Activated naive CD8-positive, alpha-beta T cell treated with anti-CD3 and anti-CD28 coated beads, Interleukin-2, amount 50 U/mL, for 24 hours (primary cell): ENCODE data around the gene APOL3.
"Not testable (repeated sequence)": the region's sequence is repeated elsewhere in the genome, so short reads cannot be mapped to it uniquely, and the experiment has no call there.

Source experiments
- ATAC-seq: fragments of 150-1000 bp; cut with Tn5 transposase; one replicate; pipeline ENCODE4 v1.10.0; 2021
- DNase-seq: peaks from one replicate; pipeline ENCODE4 v3.0.0; 2021
- H3K27ac Mint-ChIP-seq: one replicate; pipeline ENCODE4 v1.8.0; 2021; ENCODE audit warnings: mild to moderate bottlenecking, mixed read lengths
- H3K27me3 Mint-ChIP-seq: one replicate; pipeline ENCODE4 v1.8.0; 2021; ENCODE audit warnings: mixed read lengths
- H3K36me3 Mint-ChIP-seq: one replicate; pipeline ENCODE4 v1.8.0; 2021; ENCODE audit warnings: low read depth, mixed read lengths
- H3K4me1 Mint-ChIP-seq: one replicate; pipeline ENCODE4 v1.8.0; 2021; ENCODE audit warnings: mixed read lengths
- H3K4me3 Mint-ChIP-seq: one replicate; pipeline ENCODE4 v1.8.0; 2021; ENCODE audit warnings: mild to moderate bottlenecking, moderate library complexity, mixed read lengths
- H3K9me3 Mint-ChIP-seq: one replicate; pipeline ENCODE4 v1.8.0; 2021; ENCODE audit warnings: mixed read lengths

APOL3 gene

DNA sequence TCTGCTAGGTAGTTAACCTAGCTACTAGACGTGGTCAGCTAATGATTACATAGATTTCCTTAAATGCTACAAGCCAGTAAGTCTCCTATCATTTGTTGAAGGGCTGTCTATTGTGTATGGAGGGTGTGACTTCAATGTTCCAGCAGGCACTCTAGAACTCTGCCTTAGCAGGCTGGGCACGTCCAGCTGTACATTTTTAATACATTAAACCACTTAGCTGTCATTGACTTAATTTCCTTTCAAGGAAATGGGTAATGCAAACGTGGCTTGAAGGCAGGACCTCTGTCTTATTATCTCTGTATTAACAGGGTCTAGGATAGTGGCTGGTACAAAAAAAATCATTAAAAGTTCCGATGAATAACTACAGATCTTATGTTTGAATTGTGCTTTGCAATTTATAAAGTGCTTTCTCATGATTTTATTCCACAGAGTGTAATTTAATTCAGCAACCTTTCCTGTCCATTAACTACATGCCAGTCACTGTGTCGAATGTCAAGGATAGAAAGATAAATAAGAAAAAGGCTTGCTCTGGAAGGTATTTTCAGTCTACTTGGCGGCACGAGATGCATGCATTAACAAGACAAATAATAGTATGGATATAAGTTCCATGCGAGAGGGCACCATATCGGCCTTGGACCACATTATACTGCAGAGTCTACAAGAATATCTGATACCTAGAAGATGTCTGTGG is 60.3 kb downstream of the APOL3 start:
- H3K36me3 Mint-ChIP-seq: no peaks in the 10 kb centered on the region
- ATAC-seq (no peak), DNase-seq (no peak)
- no peak overlapping the region for H3K27ac Mint-ChIP-seq
- H3K4me1 Mint-ChIP-seq: no peaks in the 10 kb centered on the region
- no peaks in the 10 kb centered on the region for H3K9me3 Mint-ChIP-seq
- peaks cover 2% of the 10 kb centered on the region for H3K27me3 Mint-ChIP-seq
- no peak overlapping the region for H3K4me3 Mint-ChIP-seq

DNA sequence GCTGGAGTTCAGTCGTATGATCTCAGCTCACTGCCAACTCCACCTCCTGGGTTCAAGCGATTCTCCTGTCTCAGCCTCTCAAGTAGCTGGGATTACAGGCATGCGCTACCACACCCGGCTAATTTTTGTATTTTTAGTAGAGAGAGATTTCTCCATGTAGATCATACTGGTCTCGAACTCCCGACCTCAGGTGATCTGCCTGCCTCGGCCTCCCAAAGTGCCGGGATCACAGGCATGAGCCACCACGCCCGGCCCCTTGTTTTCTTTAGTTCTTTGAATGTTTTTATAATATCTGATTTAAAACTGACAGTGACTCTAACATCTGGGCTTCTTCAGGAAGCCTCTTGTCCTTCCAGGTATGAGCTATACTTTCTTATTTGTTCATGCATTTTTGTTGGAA is 61.0 kb downstream of the APOL3 start:
- DNase-seq, H3K36me3 Mint-ChIP-seq, H3K27ac Mint-ChIP-seq, H3K27me3 Mint-ChIP-seq, H3K4me1 Mint-ChIP-seq, H3K9me3 Mint-ChIP-seq, H3K4me3 Mint-ChIP-seq, ATAC-seq: not testable (repeated sequence)

DNA sequence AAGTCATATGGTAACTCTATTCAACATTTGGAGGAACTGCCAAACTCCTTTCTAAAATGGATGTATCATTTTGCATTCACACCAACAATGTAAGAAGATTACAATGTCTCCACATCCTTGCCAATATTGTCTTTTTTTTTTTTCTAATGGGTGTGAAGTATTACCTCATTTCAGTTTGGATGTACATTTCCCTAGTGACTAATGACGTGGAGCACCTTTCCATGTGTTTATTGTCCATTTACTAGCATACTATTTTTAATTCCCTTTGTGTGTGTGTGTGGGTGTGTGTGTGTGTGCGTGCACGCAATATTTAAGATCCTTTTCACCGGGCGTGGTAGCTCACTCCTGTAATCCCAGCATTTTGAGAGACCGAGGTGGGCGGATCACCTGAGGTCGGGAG is 62.7 kb downstream of the APOL3 start:
- no peak overlapping the region for H3K27ac Mint-ChIP-seq
- DNase-seq (no peak), ATAC-seq (no peak)
- peaks cover 2% of the 10 kb centered on the region for H3K27me3 Mint-ChIP-seq
- H3K36me3 Mint-ChIP-seq: no peaks in the 10 kb centered on the region
- H3K9me3 Mint-ChIP-seq: no peaks in the 10 kb centered on the region
- no peak overlapping the region for H3K4me3 Mint-ChIP-seq
- H3K4me1 Mint-ChIP-seq: no peaks in the 10 kb centered on the region

DNA sequence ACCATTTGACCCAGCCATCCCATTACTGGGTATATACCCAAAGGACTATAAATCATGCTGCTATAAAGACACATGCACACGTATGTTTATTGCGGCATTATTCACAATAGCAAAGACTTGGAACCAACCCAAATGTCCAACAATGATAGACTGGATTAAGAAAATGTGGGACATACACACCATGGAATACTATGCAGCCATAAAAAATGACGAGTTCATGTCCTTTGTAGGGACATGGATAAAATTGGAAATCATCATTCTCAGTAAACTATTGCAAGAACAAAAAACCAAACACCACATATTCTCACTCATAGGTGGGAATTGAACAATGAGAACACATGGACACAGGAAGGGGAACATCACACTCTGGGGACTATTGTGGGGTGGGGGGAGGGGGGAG is 69.8 kb downstream of the APOL3 start:
- not testable (repeated sequence) for ATAC-seq, DNase-seq, H3K27ac Mint-ChIP-seq, H3K27me3 Mint-ChIP-seq, H3K4me3 Mint-ChIP-seq, H3K36me3 Mint-ChIP-seq, H3K9me3 Mint-ChIP-seq, H3K4me1 Mint-ChIP-seq
